HepG2 (cell line): ENCODE data around the gene ADCY5. TPM values are rescaled to one million over a fixed set of nuclear protein-coding genes. Genes with fewer than 3 reads are reported as not detected.

Source experiments
- ATAC-seq: fragments of 200-7000 bp; cut with Tn5 transposase; 3 replicates; pipeline ENCODE4 v1.9.1; 2020; ENCODE audit warnings: mild to moderate bottlenecking, moderate library complexity
- BruUV-seq: library from RNA; stranded (reverse); fragments of 400-500 nt; replicated peaks from 2 replicates; lab custom pipeline; 2021; lab: Mats Ljungman, UMichigan
- CTCF ChIA-PET: fragments of 300-600 bp; formaldehyde crosslinking; extraction: SDS; loops from one replicate; lab custom pipeline; 2021; ENCODE audit warnings: low total read pairs, inconsistent platforms, low intra/inter-chr PET ratio; lab: Yijun Ruan, JAX
- POLR2A ChIA-PET: fragments of 350-600 bp; sonication (Branson Sonifier 250); formaldehyde crosslinking; loops from one replicate; lab custom pipeline; 2020; ENCODE audit warnings: antibody characterized with exemption, inconsistent platforms; lab: Yijun Ruan, JAX
- DNase-seq: peaks from one replicate; pipeline ENCODE4 v3.0.0-alpha.2; 2015; ENCODE audit warnings: low spot score
- FAIRE-seq: peaks from 3 replicates; lab custom pipeline; 2011; peaks lifted over from hg19 to GRCh38; lab: Jason Lieb, UNC
- H2AFZ ChIP-seq: one replicate; pipeline ENCODE4 v1.6.1; 2011; ENCODE audit warnings: low read length, inconsistent platforms
- H3K27ac ChIP-seq: fragments of 300-600 bp; 3 replicates; pipeline ENCODE4 v1.8.0; 2011; ENCODE audit warnings: mixed run types, mild to moderate bottlenecking, mixed read lengths, low read length, inconsistent platforms; ENCODE audit not compliant: insufficient read depth; ENCODE audit errors: extremely low read length
- H3K27me3 ChIP-seq, 2 experiments: fragments of 200-600 bp in 1 of 2; 2 replicates in 1 of 2; 3 replicates in 1 of 2; pipeline versions ENCODE4 v1.6.0 to v1.8.0; 2011; ENCODE audit warnings: low read length in 2 of 2, mild to moderate bottlenecking in 2 of 2, moderate library complexity in 2 of 2, inconsistent platforms in 1 of 2; ENCODE audit not compliant: insufficient read depth in 2 of 2, control insufficient read depth in 1 of 2
- H3K36me3 ChIP-seq, 2 experiments: fragments of 200-600 bp in 1 of 2; replicated peaks in 1 of 2; 2 replicates in 1 of 2; 3 replicates in 1 of 2; pipeline versions ENCODE4 v1.5.1 to v1.8.0; 2011; ENCODE audit warnings: low read length in 2 of 2, inconsistent platforms in 1 of 2; ENCODE audit not compliant: insufficient read depth in 2 of 2, control insufficient read depth in 1 of 2
- H3K4me1 ChIP-seq: 2 replicates; pipeline ENCODE4 v1.5.1; 2012; ENCODE audit warnings: low read length, inconsistent platforms; ENCODE audit not compliant: insufficient read depth
- H3K4me2 ChIP-seq: 2 replicates; pipeline ENCODE4 v1.6.0; 2011; ENCODE audit warnings: low read depth, low read length, inconsistent platforms
- H3K4me3 ChIP-seq, 3 experiments: fragments of 200-600 bp in 1 of 3; sonication (generic), shearing (Covaris generic) in 1 of 3; replicated peaks in 1 of 3; 2 replicates each; pipeline ENCODE4 v1.5.1; 2011 to 2016; ENCODE audit warnings: low read length in 3 of 3, inconsistent platforms in 2 of 3, low read depth in 2 of 3, mild to moderate bottlenecking in 2 of 3, control low read depth in 1 of 3, mixed read lengths in 1 of 3; ENCODE audit not compliant: insufficient read depth in 1 of 3
- H3K79me2 ChIP-seq: one replicate; pipeline ENCODE4 v1.6.1; 2011; ENCODE audit warnings: low read length, inconsistent platforms; ENCODE audit not compliant: insufficient read depth
- H3K9ac ChIP-seq: 2 replicates; pipeline ENCODE4 v1.6.0; 2011; ENCODE audit warnings: mild to moderate bottlenecking, low read depth, low read length, inconsistent platforms; ENCODE audit not compliant: insufficient read depth
- H3K9me3 ChIP-seq: 2 replicates; pipeline ENCODE4 v1.5.1; 2012; ENCODE audit warnings: mild to moderate bottlenecking, low read length
- H4K20me1 ChIP-seq: 2 replicates; pipeline ENCODE4 v1.6.0; 2011; ENCODE audit warnings: inconsistent platforms, mild to moderate bottlenecking, low read length, moderate library complexity; ENCODE audit not compliant: insufficient read depth
- TGIF2 ChIP-seq: IDR thresholded peaks from 2 replicates; pipeline ENCODE4 v1.6.1; 2016; ENCODE audit warnings: control low read depth, missing compliant biosample characterization
- ZNF350 ChIP-seq: sonication (generic); formaldehyde crosslinking; IDR thresholded peaks from 2 replicates; pipeline ENCODE4 v1.4.0; 2020; ENCODE audit warnings: mild to moderate bottlenecking, low read depth, missing genetic modification reagents, borderline replicate concordance
- ZNF761 ChIP-seq: sonication (generic); formaldehyde crosslinking; conservative IDR thresholded peaks from 2 replicates; pipeline ENCODE4 v1.4.0; 2020; ENCODE audit warnings: mild to moderate bottlenecking, missing genetic modification reagents
- WGBS: methylation state at CpG from one replicate; pipeline ENCODE4 v1.1.6; 2017; ENCODE audit warnings: low lambda C conversion rate; 5-methylcytosine and 5-hydroxymethylcytosine counted together
- in situ Hi-C: cut with HindIII; loops from 2 replicates; pipeline ENCODE4 v1.10.0; 2017; ENCODE audit warnings: low pct_unique_long_range_greater_than_20kb; ENCODE audit not compliant: extremely low pct_ligation_motif_present
- intact Hi-C: fragments of 100-400 bp; cut with micrococcal nuclease; formaldehyde crosslinking; loops from one replicate; pipeline ENCODE4 v1.10.0; 2022; ENCODE audit not compliant: unreplicated experiment
- polyA plus RNA-seq, 8 experiments: library from polyadenylated mRNA; depleted of rRNA in 3 of 8; stranded (reverse) in 7 of 8; unstranded in 1 of 8; fragments of >200 nt; fragmentation: Illumina TruSeq in 4 of 8; extraction: Trizol in 4 of 8; gene quantifications; 2 replicates each; pipeline versions ENCODE4 v1.2.1 to v1.2.3, GENCODE V29; 2011 to 2016; ENCODE audit warnings: low read depth in 4 of 8, missing spikeins in 1 of 8, mixed read lengths in 1 of 8; ENCODE audit not compliant: insufficient read depth in 1 of 8
- total RNA-seq, 5 experiments: library from RNA; depleted of rRNA; stranded (reverse); fragments of >200 nt; fragmentation: Illumina TruSeq; extraction: Trizol; gene quantifications; 2 replicates each; pipeline ENCODE4 v1.2.3, GENCODE V29; 2016; ENCODE audit warnings: low read depth in 1 of 5
- TF ChIP-seq, protein P1 (sequence below): sonication (generic); formaldehyde crosslinking; IDR thresholded peaks from 2 replicates; pipeline ENCODE4 v1.5.1; 2020; ENCODE audit warnings: mild to moderate bottlenecking, missing genetic modification reagents, moderate library complexity
- TF ChIP-seq, protein P2 (sequence below): sonication (generic); formaldehyde crosslinking; IDR thresholded peaks from 2 replicates; pipeline ENCODE4 v1.8.1; 2023; ENCODE audit warnings: mild to moderate bottlenecking, missing genetic modification reagents
- TF ChIP-seq, protein P3 (sequence below): sonication (generic); formaldehyde crosslinking; IDR thresholded peaks from 2 replicates; pipeline ENCODE4 v1.4.0; 2020; ENCODE audit warnings: missing genetic modification reagents

ADCY5 gene
- total and polyA plus RNA-seq, 2 of the 13 experiments (the other 11 are each of a cell fraction or from before 2014, with no cell fraction given), result not detected

DNA sequence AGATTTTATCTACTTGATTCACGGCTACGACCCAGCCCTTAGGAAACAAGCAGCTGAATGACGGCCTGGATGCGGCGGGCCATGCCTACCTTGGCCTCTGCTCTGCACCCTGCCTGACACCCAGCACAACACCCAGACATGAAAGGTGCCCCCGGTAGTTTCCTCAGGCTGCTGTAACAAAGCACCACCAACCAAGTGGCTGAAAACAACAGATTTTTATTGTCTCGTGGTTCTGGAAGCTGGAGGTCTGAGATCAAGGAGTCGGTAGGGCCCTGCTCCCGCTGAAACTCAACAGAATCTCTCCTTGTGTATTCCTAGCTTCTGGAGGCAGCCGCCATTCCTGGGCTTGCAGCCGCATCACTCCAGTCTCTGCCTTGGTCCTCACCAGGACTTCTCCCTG, 111.7 kb downstream of the ADCY5 start:
- H3K4me3 ChIP-seq, result no peak overlapping the region
- no peak overlapping the region for H3K4me2 ChIP-seq
- H4K20me1 ChIP-seq, result no peaks in the 10 kb centered on the region
- WGBS, result 47% methylated on average over 11 of the region's 11 CpGs
- H3K27ac ChIP-seq, result no peak overlapping the region
- no peaks in the 10 kb centered on the region for H3K4me1 ChIP-seq
- TF ChIP-seq, protein P1, sequence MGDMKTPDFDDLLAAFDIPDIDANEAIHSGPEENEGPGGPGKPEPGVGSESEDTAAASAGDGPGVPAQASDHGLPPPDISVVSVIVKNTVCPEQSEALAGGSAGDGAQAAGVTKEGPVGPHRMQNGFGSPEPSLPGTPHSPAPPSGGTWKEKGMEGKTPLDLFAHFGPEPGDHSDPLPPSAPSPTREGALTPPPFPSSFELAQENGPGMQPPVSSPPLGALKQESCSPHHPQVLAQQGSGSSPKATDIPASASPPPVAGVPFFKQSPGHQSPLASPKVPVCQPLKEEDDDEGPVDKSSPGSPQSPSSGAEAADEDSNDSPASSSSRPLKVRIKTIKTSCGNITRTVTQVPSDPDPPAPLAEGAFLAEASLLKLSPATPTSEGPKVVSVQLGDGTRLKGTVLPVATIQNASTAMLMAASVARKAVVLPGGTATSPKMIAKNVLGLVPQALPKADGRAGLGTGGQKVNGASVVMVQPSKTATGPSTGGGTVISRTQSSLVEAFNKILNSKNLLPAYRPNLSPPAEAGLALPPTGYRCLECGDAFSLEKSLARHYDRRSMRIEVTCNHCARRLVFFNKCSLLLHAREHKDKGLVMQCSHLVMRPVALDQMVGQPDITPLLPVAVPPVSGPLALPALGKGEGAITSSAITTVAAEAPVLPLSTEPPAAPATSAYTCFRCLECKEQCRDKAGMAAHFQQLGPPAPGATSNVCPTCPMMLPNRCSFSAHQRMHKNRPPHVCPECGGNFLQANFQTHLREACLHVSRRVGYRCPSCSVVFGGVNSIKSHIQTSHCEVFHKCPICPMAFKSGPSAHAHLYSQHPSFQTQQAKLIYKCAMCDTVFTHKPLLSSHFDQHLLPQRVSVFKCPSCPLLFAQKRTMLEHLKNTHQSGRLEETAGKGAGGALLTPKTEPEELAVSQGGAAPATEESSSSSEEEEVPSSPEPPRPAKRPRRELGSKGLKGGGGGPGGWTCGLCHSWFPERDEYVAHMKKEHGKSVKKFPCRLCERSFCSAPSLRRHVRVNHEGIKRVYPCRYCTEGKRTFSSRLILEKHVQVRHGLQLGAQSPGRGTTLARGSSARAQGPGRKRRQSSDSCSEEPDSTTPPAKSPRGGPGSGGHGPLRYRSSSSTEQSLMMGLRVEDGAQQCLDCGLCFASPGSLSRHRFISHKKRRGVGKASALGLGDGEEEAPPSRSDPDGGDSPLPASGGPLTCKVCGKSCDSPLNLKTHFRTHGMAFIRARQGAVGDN (CRISPR knock-in tag), result no peak
- TF ChIP-seq ZNF761 (CRISPR knock-in tag) (no peak), ZNF350 (CRISPR knock-in tag) (no peak), TGIF2 (CRISPR knock-in tag) (no peak)
- TF ChIP-seq, protein P2, sequence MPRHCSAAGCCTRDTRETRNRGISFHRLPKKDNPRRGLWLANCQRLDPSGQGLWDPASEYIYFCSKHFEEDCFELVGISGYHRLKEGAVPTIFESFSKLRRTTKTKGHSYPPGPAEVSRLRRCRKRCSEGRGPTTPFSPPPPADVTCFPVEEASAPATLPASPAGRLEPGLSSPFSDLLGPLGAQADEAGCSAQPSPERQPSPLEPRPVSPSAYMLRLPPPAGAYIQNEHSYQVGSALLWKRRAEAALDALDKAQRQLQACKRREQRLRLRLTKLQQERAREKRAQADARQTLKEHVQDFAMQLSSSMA (CRISPR knock-in tag), result no peak
- TF ChIP-seq, protein P3, sequence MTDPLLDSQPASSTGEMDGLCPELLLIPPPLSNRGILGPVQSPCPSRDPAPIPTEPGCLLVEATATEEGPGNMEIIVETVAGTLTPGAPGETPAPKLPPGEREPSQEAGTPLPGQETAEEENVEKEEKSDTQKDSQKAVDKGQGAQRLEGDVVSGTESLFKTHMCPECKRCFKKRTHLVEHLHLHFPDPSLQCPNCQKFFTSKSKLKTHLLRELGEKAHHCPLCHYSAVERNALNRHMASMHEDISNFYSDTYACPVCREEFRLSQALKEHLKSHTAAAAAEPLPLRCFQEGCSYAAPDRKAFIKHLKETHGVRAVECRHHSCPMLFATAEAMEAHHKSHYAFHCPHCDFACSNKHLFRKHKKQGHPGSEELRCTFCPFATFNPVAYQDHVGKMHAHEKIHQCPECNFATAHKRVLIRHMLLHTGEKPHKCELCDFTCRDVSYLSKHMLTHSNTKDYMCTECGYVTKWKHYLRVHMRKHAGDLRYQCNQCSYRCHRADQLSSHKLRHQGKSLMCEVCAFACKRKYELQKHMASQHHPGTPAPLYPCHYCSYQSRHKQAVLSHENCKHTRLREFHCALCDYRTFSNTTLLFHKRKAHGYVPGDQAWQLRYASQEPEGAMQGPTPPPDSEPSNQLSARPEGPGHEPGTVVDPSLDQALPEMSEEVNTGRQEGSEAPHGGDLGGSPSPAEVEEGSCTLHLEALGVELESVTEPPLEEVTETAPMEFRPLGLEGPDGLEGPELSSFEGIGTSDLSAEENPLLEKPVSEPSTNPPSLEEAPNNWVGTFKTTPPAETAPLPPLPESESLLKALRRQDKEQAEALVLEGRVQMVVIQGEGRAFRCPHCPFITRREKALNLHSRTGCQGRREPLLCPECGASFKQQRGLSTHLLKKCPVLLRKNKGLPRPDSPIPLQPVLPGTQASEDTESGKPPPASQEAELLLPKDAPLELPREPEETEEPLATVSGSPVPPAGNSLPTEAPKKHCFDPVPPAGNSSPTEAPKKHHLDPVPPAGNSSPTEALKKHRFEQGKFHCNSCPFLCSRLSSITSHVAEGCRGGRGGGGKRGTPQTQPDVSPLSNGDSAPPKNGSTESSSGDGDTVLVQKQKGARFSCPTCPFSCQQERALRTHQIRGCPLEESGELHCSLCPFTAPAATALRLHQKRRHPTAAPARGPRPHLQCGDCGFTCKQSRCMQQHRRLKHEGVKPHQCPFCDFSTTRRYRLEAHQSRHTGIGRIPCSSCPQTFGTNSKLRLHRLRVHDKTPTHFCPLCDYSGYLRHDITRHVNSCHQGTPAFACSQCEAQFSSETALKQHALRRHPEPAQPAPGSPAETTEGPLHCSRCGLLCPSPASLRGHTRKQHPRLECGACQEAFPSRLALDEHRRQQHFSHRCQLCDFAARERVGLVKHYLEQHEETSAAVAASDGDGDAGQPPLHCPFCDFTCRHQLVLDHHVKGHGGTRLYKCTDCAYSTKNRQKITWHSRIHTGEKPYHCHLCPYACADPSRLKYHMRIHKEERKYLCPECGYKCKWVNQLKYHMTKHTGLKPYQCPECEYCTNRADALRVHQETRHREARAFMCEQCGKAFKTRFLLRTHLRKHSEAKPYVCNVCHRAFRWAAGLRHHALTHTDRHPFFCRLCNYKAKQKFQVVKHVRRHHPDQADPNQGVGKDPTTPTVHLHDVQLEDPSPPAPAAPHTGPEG (CRISPR knock-in tag), result no peak
- POLR2A ChIA-PET, result no interaction called here
- no TSS peak for BruUV-seq
- FAIRE-seq, result no peak
- ATAC-seq, result no peak
- peaks cover 0 to 5% of the 10 kb centered on the region in 2 experiments; a peak in 2 of 5 replicates for H3K27me3 ChIP-seq
- intact Hi-C loops (no loop called here), in situ Hi-C loops (no loop called here)
- H3K79me2 ChIP-seq, result no peaks in the 10 kb centered on the region
- H2AFZ ChIP-seq, result no peak overlapping the region
- H3K36me3 ChIP-seq, result no peaks in the 10 kb centered on the region
- H3K9me3 ChIP-seq, result no peaks in the 10 kb centered on the region
- H3K9ac ChIP-seq, result no peak overlapping the region
- CTCF ChIA-PET, result no interaction called here
- DNase-seq, result no peak
